Coronary artery (tissue), 2 donors: ENCODE measurements around the gene MFN2.
"Not testable (repeated sequence)": the region's sequence is repeated elsewhere in the genome, so short reads cannot be mapped to it uniquely, and the experiment has no call there.

Experiments used
- DNase-seq: peaks from one replicate; pipeline ENCODE4 v3.0.0-alpha.2; 2017; ENCODE audit warnings: low spot score
- H3K27ac ChIP-seq, 2 donors: fragments of 200-600 bp; sonication (generic); one replicate each; pipeline ENCODE4 v1.5.1; 2016 to 2019
- H3K4me3 ChIP-seq: fragments of 200-600 bp; sonication (generic); 2 replicates; pipeline ENCODE4 v1.5.1; 2016; ENCODE audit warnings: mild to moderate bottlenecking, moderate library complexity
- TF ChIP-seq, protein P1 (sequence below): fragments of 200-600 bp; sonication (generic); IDR thresholded peaks from one replicate; pipeline ENCODE4 v1.5.1; 2019; ENCODE audit warnings: antibody characterized with exemption

Gene MFN2

GRCh38 chr1:12038356-12039163, 58.3 kb downstream of the MFN2 start:
- Histone ChIP-seq H3K27ac (no peak overlapping the region), H3K4me3 (no peak overlapping the region)
- TF ChIP-seq, protein P1, sequence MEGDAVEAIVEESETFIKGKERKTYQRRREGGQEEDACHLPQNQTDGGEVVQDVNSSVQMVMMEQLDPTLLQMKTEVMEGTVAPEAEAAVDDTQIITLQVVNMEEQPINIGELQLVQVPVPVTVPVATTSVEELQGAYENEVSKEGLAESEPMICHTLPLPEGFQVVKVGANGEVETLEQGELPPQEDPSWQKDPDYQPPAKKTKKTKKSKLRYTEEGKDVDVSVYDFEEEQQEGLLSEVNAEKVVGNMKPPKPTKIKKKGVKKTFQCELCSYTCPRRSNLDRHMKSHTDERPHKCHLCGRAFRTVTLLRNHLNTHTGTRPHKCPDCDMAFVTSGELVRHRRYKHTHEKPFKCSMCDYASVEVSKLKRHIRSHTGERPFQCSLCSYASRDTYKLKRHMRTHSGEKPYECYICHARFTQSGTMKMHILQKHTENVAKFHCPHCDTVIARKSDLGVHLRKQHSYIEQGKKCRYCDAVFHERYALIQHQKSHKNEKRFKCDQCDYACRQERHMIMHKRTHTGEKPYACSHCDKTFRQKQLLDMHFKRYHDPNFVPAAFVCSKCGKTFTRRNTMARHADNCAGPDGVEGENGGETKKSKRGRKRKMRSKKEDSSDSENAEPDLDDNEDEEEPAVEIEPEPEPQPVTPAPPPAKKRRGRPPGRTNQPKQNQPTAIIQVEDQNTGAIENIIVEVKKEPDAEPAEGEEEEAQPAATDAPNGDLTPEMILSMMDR: no peak
- no peak for DNase-seq

- no peak overlapping the region for H3K27ac ChIP-seq
- H3K4me3 ChIP-seq: no peak overlapping the region
- TF ChIP-seq, protein P1: no peak
- no peak for DNase-seq
These were observed 58.9 kb downstream of the MFN2 start for GRCh38 chr1:12039164-12039525.

GRCh38 chr1:12039824-12040456, 59.7 kb downstream of the MFN2 start:
- H3K4me3 ChIP-seq, DNase-seq, H3K27ac ChIP-seq: not testable (repeated sequence)

DNA sequence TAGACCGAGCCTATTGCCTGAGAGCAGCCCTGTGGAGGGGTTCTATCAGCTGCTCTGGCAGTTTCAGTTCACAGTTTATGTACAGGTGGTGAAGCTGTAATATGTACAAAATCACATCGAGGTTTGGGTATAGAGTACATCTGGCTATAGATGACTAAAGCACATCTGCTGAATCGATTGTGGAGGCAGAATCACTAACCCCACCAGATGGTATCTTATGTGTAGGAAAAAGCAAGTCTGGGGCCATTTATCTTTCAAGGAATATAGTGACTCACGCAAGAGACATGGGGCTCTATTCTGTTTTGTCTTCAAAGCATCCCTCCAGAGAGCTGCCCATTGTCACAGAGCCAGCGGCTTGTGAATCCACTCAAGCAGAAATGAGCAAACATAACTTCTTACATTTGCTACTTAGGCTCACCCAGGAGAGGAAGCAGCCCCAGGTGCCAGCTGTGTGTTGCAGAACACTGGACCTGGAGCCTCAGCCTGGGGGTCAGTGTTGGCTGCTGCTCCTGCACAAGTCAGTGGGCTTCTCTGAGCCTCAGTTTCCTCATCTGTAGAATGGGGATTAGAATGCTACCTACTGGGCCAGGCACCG, 60.3 kb downstream of the MFN2 start:
- TF ChIP-seq, protein P1: no peak
- Histone ChIP-seq H3K27ac (no peak overlapping the region), H3K4me3 (no peak overlapping the region)
- no peak for DNase-seq

- not testable (repeated sequence) for DNase-seq, H3K27ac ChIP-seq, H3K4me3 ChIP-seq
These were observed 64.1 kb downstream of the MFN2 start for GRCh38 chr1:12044187-12044877.

DNA sequence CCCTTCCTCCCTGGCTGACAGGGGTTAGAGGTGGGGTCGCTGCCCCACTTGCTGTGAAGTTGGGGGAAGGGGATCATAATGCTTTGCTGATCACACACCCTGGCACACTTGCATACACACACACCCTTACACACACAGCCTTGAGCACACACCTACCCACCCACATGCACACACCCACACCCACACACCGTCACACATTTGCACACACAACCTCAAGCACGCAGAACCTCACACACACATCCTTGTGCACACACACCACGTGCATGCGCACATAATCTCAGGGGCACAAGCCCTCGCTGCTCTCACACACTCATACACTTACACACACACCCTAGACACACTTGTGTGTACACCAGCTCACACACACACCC, 66.5 kb downstream of the MFN2 start:
- H3K4me3 ChIP-seq: no peak overlapping the region
- no peak overlapping the region for H3K27ac ChIP-seq
- TF ChIP-seq, protein P1: no peak
- no peak for DNase-seq

GRCh38 chr1:12047120-12047876, 67.1 kb downstream of the MFN2 start:
- H3K27ac ChIP-seq: no peak overlapping the region
- DNase-seq: no peak
- no peak overlapping the region for H3K4me3 ChIP-seq
- TF ChIP-seq, protein P1: no peak
